ENCODE results near the gene ATF7.
"Not testable (repeated sequence)": the region's sequence is repeated elsewhere in the genome, so short reads cannot be mapped to it uniquely, and the experiment has no call there.

Gene ATF7

GRCh38 chr12:53625946-53626701 is at the start of gene ATF7:
TSS of gene ATF7 (minus strand) at chr12:53626382. CDS start at chr12:53601000, 25,382 bp downstream.
- in situ Hi-C loops (cut with MboI; ENCODE audit: low sequenced_read_pairs): no loop called here

- in situ Hi-C loops (cut with MboI; ENCODE audit: low sequenced_read_pairs): loop anchor here (10.0 kb wide), 1 partner anchor 130 kb away; no protein-coding TSS in a partner anchor
Observed at GRCh38 chr12:53674977-53675700, 49.0 kb upstream of the ATF7 start.

GRCh38 chr12:53670971-53671370 is 44.8 kb upstream of the ATF7 start:
- in situ Hi-C loops (cut with MboI; ENCODE audit: low sequenced_read_pairs): loop anchor here (10.0 kb wide), 1 partner anchor 126 kb away; no protein-coding TSS in a partner anchor

- in situ Hi-C loops (cut with MboI; ENCODE audit: low sequenced_read_pairs): loop anchor here (10.0 kb wide), 1 partner anchor 126 kb away; no protein-coding TSS in a partner anchor
Observed at GRCh38 chr12:53670308-53670707, 44.1 kb upstream of the ATF7 start.

DNA sequence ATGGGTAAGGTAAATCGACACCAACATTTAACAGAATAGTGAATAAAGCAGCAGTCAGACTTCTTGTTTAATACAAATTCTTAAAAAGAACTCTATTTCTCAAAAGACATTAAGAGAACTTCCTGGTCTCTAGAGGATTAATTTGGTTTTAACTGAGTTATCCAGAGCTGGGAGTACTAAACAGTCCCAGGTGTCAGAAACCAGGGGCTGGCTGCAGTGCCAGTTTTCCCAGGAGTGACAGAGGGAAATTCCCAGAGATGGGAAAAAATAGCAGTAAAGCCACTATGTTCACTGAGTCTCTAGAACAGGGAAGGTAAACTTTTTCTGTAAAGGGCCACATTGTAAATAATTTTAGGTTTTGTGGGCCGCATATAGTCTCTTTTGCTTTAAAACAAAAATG is 40.9 kb upstream of the ATF7 start:
- in situ Hi-C loops (cut with MboI; ENCODE audit: low sequenced_read_pairs): no loop called here

DNA sequence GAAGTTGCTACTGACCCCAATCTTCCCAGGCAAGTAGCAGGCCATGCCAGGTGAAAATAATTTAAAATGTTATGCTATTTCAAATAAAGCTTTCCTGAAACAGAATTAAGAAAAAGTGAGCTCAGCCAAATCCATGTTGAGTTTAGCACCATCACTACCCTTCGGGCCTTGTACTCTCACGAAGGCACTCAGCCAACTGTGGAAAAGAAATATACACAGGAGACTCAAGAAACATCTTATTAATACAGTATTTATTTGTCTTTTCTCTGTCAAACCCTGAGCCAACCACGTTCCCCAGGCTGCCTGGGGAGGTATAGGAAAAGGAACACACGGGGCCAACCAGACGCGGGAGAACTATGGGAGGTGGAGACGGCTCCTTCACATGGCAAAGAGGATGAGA is 38.8 kb upstream of the ATF7 start:
- in situ Hi-C loops (cut with MboI; ENCODE audit: low sequenced_read_pairs): no loop called here

GRCh38 chr12:53664191-53664590 is 38.0 kb upstream of the ATF7 start:
- in situ Hi-C loops (cut with MboI; ENCODE audit: low sequenced_read_pairs): no loop called here

DNA sequence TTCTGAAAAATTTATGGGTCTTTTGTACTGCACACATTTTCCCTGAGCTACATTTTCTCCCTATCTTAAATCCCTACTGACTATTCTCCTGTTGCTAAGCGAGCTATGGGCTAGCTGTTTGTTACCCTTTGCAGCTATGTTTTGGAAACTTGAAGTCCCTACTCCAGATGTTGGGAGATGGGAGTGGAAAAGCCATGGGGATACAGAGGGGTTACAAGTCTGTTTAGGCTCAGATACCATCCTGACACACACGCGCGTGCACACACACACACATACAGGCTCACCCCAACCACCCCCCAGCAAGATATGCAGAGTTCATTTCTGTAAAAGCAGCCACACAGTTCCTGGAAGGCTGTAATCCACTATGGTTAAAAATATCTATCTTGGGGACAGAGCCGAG is 33.9 kb upstream of the ATF7 start:
- in situ Hi-C loops (cut with MboI; ENCODE audit: low sequenced_read_pairs): no loop called here

DNA sequence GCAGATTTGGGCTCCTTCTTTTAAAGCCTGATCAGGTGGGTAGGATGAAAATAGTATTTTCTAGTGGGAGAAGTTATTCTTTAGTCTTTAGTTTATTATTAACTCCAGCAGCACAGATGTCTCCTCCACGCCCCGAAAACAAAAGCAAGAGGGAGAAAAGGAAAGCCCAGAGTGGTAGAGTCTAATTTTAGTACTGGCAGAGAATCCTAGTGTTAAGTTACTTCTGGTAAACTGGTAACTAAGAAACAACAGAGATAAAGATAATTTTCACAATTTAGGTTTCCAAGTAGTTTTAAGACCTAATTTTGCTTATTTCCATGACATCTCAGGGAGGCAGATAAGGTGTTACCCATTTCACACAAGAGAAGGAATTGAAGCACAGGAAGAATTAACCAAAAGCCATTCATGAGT is 33.4 kb upstream of the ATF7 start:
- in situ Hi-C loops (cut with MboI; ENCODE audit: low sequenced_read_pairs): no loop called here

GRCh38 chr12:53659011-53659551 is 32.9 kb upstream of the ATF7 start:
- in situ Hi-C loops (cut with MboI; ENCODE audit: low sequenced_read_pairs): no loop called here

DNA sequence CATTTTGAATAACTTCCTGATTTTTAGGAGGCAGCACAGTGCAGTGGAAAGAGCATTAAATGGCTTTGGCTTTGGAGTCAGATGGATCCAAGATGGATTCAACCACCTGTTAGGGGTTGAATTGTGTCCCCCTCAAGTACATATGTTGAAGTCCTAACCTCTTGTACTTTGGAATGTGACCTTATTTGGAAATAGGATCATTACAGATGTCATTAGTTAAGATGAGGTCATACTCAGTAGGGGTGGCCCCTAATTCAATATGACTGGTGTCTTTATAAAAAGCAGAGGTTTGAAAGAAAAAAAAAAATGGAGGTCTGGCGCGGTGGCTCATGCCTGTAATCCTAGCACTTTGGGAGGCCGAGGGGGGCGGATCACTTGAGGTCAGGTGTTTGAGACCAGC is 30.9 kb upstream of the ATF7 start:
- in situ Hi-C loops (cut with MboI; ENCODE audit: low sequenced_read_pairs): no loop called here

GRCh38 chr12:53653595-53653994 is 27.4 kb upstream of the ATF7 start:
- in situ Hi-C loops (cut with MboI; ENCODE audit: low sequenced_read_pairs): no loop called here

DNA sequence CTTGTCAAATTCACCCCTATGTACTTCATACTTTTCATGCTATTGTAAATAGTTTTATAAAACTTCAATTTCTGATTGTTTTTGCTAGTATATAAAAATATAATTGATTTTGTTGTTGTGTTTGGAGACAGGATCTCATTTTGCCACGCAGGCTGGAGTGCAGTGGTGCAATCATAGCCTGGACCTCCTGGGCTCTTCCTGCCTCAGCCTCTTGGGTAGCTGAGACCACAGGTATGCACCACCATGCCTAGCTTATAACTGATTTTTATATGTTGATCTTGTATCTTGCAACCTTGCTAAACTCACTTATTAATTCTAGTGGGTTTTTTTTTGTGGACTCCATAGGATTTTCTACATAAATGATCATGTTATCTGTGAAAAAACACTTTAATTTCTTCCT is 26.2 kb upstream of the ATF7 start:
- in situ Hi-C loops (cut with MboI; ENCODE audit: low sequenced_read_pairs): no loop called here

GRCh38 chr12:53651737-53652136 is 25.6 kb upstream of the ATF7 start:
- in situ Hi-C loops (cut with MboI; ENCODE audit: low sequenced_read_pairs): no loop called here

- in situ Hi-C loops (cut with MboI; ENCODE audit: low sequenced_read_pairs): not testable (repeated sequence)
Observed at GRCh38 chr12:53646300-53646699, 20.1 kb upstream of the ATF7 start.

DNA sequence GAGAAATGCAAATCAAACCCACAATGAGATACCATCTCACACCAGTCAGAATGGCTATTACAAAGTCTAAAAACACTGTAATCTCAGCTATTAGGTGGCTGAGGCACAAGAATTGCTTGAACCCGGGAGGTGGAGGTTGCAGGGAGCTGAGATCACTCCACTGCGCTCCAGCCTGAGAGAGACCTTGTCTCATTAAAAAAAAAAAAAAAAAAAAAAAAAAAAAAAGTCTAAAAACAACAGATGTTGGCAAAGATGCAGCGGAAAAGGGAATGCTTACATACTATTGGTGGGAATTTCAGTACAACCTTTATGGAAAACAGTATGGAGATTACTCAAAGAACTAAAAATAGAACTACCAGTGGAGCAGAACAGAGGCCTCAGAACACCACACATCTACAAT is 19.0 kb upstream of the ATF7 start:
- in situ Hi-C loops (cut with MboI; ENCODE audit: low sequenced_read_pairs): no loop called here

DNA sequence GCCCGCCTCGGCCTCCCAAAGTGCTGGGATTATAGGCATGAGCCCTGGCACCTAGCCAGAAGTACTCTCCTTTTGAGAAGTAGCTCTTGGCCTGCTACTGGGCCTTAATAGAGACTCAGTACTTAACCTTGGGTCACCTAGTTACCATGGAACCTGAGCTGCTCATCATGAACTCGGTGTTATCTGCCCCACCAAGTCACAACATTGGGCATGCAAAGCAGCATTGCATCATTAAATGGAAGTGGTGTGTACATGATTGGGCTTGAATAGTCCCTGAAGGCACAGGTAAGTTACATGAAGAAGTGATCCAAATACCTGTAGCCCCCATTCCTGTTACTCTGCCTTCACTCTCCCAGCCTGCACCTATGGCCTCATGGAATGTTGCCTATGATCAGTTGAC is 18.0 kb upstream of the ATF7 start:
- in situ Hi-C loops (cut with MboI; ENCODE audit: low sequenced_read_pairs): no loop called here

DNA sequence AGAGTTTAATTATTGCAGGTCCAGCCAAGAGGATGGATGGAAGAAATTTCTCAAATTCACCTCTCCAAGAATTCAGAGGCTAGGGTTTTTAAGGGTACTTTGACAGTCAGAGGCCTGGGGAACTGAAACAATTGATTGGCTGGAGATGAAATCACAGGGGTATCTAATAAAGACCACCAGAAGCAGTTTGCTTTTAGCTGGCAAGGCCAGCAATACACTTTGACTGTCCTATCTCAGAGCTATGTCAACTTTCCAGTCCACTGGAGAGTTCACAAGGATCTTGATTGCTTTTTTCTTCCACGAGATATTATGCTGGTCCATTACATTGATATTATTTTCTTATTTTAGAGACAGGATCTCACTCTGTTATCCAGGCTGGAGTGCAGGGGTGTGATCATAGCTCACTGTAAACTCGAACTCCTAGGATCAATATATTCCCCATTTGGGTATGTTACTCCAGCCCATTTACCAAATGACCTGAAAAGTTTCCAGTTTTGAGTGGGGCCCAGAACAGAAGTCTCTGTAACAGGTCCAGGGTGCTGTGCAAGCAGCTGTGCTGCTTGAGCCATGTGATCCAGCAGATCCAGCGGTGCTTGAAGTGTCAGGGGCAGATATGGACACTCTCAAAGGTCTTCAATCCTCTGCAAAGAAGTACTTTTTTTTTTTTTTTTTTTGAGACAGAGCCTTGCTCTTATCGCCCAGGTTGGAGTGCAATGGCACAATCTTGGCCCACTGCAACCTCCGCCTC is 17.2 kb upstream of the ATF7 start:
- in situ Hi-C loops (cut with MboI; ENCODE audit: low sequenced_read_pairs): no loop called here

DNA sequence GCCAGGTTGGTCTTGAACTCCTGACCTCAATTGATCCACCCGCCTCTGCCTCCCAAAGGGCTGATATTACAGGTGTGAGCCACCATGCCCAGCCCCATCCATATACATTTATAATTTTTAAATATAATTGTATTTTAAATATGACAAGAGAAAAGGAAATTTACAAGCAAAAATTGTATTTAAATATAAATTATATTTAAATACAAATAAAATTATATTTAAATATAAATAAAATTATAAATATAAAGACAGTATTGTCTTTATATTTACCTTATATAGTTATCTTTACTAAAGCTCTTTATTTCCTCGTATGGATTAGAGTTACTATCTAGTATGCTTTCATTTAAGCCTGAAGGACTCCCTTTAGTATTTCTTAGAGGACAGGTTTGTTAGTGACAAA is 11.9 kb upstream of the ATF7 start:
- in situ Hi-C loops (cut with MboI; ENCODE audit: low sequenced_read_pairs): no loop called here

DNA sequence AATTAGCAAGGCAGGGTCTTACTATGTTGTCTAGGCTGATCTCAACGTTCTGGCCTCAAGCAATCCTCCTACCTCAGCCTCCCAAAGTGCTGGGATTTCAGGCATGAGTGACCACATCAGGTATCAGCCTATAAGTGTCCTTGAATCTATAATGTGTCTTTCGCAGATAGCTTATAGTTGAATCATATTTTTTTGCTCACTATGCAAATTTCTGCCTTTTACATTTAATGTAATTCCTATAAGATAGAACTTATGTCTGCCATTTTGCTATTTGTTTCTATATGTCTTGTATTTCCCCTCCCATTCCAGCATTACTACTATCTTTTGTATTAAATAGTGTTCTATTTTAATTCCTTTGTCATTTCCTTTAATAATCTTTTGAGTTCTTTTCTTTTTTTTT is 10.5 kb upstream of the ATF7 start:
- in situ Hi-C loops (cut with MboI; ENCODE audit: low sequenced_read_pairs): no loop called here

DNA sequence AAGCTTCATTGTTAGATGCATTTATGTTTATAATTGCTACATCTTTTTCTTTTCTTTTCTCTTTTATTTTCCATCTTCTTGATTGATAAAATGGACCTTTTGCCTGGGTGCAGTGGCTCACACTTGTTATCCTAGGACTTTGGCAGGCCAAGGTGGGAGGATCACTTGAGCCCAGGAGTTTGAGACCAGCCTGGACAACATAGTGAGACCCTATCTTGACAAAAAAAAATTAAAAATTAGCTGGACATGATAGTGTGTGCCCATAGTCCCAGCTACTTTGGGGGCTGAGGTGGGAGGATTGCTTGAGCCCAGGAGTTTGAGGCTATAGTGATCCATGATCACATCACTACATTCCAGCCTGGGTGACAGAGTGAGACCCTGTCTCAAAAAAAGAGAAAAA is 9.5 kb upstream of the ATF7 start:
- in situ Hi-C loops (cut with MboI; ENCODE audit: low sequenced_read_pairs): not testable (repeated sequence)

Measured in HL-60/S4 treated with phorbol 12-myristate 13-acetate at 8.2 ng/mL for 4 days and 3 days (cell line).